ENCODE data around the gene TDRD12.
"Not testable (repeated sequence)": the region's sequence is repeated elsewhere in the genome, so short reads cannot be mapped to it uniquely, and the experiment has no call there.

TDRD12 gene

GRCh38 chr19:32750441-32751055, 31.0 kb downstream of the TDRD12 start:
- DNase-seq = no peak

- no peak for DNase-seq
Observed at GRCh38 chr19:32751066-32751465, 31.5 kb downstream of the TDRD12 start.

- DNase-seq = no peak
Observed at GRCh38 chr19:32757189-32757588, 37.6 kb downstream of the TDRD12 start.

GRCh38 chr19:32765365-32765764, 45.8 kb downstream of the TDRD12 start:
- DNase-seq = not testable (repeated sequence)

GRCh38 chr19:32767951-32768679, 48.5 kb downstream of the TDRD12 start:
- DNase-seq = no peak

GRCh38 chr19:32771596-32771995, 52.0 kb downstream of the TDRD12 start:
- DNase-seq = no peak

GRCh38 chr19:32773126-32773525, 53.6 kb downstream of the TDRD12 start:
- DNase-seq = no peak

GRCh38 chr19:32779082-32779481, 59.5 kb downstream of the TDRD12 start:
- no peak for DNase-seq

- DNase-seq = no peak
Observed at GRCh38 chr19:32781280-32781679, 61.7 kb downstream of the TDRD12 start.

GRCh38 chr19:32782089-32782488, 62.5 kb downstream of the TDRD12 start:
- DNase-seq = not testable (repeated sequence)

GRCh38 chr19:32787161-32787813, 67.7 kb downstream of the TDRD12 start:
- DNase-seq = not testable (repeated sequence)

GRCh38 chr19:32787895-32788294, 68.3 kb downstream of the TDRD12 start:
- not testable (repeated sequence) for DNase-seq

GRCh38 chr19:32789429-32789828, 69.9 kb downstream of the TDRD12 start:
- no peak for DNase-seq

- DNase-seq = no peak
Observed at GRCh38 chr19:32798201-32798600, 78.6 kb downstream of the TDRD12 start.

- DNase-seq = no peak
Observed at GRCh38 chr19:32800191-32800590, 80.6 kb downstream of the TDRD12 start.

- DNase-seq = no peak
Observed at GRCh38 chr19:32800754-32801153, 81.2 kb downstream of the TDRD12 start.

- no peak for DNase-seq
Observed at GRCh38 chr19:32802840-32803239, 83.3 kb downstream of the TDRD12 start.

- DNase-seq = no peak
Observed at GRCh38 chr19:32808236-32808635, 88.7 kb downstream of the TDRD12 start.

GRCh38 chr19:32809254-32809653, 89.7 kb downstream of the TDRD12 start:
- DNase-seq = no peak

GRCh38 chr19:32809754-32810153, 90.2 kb downstream of the TDRD12 start:
- no peak for DNase-seq

GRCh38 chr19:32810452-32810851, 90.9 kb downstream of the TDRD12 start:
- DNase-seq = no peak

- no peak for DNase-seq
Observed at GRCh38 chr19:32811151-32811550, 91.6 kb downstream of the TDRD12 start.

- no peak for DNase-seq
Observed at GRCh38 chr19:32812036-32812435, 92.5 kb downstream of the TDRD12 start.

- DNase-seq = no peak
Observed at GRCh38 chr19:32812571-32812970, 93.0 kb downstream of the TDRD12 start.

All from activated naive CD4-positive, alpha-beta T cell treated with Interleukin-2 at 50 U/mL for 16 hours (primary cell).